HG03565 (cell line): ENCODE measurements around the gene GAL.

Experiments
- ATAC-seq: cut with Tn5 transposase; IDR thresholded peaks from one replicate; pipeline ENCODE4 v1.9.1; 2021; ENCODE audit warnings: mild to moderate bottlenecking, moderate library complexity; ENCODE audit not compliant: unreplicated experiment

The GAL gene

DNA sequence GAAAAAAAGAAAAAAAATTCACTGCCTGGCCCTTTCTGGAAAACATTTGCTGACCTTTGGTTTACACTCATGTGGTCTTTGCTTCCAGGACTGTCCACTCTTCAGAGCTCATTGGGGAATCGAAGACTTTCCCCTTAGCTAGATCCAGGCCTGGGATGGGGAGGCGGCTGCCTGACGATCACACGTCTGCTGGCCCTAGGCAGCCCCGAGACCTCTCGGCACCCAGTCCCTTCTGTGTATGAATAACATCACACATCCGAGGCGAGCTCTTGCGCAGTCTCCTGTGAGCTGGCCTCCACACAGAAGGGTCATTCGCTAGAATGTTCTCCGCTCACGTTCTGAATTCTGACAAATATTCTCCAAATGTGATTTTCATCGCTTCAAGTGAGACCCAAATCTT lies 25.7 kb upstream of the GAL start:
- ATAC-seq: no peak

DNA sequence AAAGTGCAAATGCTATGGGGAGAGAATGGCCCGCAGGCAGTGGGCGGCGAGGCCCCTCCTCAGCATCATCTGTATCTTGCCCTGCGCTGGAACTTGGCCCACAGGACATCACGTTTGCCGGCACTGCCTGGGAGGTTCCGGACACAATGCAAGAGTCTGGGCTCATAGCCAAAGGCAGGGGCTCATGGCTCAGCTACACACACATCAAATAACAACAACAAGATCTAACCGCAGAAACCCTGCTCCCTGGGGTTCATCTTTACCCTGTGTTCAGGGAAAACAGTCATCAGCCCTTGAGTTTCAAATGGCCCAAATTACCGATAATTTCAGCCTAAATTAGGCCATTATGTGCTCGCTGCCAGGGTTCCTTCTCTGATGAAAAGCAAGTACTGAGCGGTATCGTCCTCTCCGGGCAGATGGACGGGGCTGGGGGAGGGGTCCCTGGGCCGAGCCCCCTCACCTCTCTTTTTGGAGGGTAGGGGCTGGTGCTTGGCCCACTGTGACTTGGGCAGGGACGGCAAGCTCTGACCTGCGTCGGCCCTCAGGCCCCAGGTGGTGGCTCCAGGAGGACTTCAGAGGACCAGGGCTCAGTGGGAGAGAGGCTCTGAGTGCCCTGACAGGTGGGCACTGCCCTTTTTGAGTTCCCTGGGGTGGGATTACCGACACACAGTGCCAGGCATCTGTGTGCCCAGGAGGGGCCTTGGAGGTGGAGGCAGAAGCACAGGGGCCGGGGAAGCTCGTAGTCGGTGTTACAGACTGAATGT lies 25.0 kb upstream of the GAL start:
- ATAC-seq: no peak

DNA sequence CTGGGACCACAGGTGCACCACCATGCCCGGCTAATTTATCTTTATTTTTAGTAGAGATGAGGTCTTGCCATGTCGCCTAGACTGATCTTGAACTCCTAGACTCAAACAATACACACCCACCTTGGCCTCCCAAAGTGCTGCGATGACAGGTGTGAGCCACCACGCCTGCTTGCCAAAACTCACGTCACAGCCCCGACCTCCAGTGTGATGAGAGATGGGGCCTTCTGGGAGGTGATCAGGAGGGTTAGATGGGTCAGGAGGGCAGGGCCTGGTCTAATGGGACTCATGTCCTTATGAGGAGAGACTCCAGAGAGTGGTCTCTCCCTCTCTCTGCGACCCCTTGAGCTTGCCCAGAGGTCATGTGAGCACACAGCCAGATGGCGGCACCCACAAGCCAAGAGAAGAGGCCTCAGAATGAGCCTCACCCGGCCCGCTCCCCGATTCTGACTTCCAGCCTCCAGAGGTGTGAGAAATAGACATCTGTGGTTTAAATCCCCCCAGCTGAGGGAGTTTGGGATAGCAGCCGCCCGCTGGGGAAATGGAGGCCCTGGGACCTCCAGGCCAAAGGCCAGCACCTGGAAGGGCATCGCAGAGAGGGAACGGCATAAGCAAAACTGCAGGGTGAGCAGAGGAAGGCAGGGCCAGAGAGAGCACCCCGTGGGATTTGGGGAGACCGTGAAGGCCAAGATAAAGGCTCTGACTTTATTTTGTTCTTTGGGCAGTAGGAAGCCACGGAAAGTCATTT lies 24.1 kb upstream of the GAL start:
- no peak for ATAC-seq

DNA sequence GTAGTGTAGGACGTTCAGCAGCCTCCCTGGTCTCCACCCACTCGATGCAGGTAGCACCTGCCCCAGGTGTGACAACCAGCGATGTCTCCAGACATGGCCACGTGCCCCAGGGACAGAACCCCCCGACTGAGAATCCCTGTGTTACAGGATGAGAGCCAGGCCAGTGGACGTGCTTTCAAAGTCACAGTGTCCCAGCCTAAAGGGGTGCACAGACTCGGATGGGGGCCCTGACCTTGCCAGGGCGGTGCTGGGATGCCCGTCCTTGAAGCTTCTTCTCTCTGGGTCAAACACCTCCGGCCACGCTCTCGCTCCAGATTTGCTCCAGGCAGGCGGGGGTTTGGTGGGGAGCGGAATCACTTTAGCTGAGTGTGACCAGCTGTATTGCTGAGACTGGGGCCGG lies 23.3 kb upstream of the GAL start:
- no peak for ATAC-seq

DNA sequence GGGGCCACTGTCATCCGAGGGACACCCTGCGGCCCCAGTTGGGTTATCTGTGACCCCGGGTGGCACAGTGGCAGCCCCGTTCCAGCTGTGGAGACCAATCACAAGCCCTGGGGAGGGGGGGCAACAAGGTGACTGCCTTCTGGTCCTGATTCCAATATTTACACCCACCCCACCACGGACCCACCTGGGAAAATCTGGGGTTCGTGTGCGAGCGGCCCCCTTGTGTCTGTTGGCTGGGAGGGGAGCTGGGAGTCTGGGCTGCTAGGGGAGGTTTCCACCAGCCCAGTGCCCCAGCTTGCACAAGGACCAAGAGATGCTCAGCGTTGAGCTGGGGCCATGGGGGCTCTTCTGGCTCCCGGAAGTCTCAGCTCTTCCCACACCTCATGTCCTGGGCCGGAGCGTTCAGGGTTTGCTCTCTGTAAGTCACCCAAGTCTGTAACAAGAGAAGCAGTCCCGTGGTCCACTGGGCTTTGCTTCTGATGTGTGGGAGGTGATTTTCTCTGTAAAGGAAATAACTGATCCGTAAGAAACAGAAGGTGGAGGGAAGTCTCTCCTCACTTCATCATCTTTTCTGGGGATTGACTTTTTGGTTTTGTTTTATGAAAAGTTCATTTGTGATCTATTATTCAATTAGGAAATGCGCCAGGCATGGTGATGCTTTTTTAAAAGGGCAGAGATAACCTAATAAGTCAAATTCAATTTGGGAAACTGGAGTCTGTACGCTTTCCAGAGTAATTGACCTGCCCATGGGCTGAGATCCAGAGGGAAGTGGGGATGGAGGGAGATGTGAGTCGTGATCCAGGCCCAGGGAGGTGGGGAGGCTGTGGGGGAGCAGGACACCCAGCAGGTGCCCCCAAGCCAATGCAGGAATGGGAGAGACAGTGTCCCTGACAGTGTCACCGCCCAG lies 22.4 kb upstream of the GAL start:
- ATAC-seq: no peak

DNA sequence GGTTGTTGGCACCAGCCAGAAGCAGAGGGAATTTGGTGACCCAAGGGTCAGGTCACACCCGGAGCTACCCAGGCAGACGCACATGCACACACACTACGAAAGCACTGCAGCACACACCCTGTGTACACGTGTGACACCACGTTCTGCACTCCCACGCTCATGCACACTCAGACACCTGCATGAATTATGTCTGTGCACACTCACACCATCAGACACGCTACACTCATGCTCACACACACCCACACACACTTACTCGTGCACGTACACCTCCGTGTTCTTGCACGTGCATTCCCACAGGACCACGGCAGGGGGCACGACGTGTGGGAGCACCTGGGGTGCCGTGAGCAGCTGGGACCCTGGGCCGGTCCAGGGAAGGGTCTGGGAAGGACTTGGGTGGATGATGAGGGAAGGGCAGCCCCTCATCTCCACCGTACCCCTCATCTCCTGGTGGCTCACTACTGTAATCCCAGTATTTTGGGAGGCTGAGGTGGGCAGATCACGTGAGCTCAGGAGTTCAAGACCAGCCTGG lies 20.8 kb upstream of the GAL start:
- ATAC-seq: no peak

DNA sequence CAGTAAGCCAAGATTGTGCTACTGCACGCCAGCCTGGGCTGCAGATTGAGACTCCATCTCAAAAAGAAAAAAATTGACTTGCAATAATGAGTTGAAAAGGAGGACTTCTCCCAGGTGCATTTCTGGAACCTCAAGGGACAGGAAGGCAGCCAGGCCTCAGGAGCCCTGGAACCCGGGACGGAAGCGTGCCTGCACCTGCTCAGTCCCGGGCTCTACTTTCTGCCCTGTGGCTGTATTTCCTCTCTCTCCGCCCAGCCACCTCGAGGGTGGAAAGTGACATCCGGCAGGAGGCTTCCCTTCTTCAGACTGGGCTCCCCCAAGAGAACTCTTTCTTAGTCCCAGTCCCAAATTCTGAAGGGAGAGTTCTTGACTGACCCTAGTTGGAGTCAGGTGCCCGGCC lies 20.2 kb upstream of the GAL start:
- ATAC-seq: no peak

DNA sequence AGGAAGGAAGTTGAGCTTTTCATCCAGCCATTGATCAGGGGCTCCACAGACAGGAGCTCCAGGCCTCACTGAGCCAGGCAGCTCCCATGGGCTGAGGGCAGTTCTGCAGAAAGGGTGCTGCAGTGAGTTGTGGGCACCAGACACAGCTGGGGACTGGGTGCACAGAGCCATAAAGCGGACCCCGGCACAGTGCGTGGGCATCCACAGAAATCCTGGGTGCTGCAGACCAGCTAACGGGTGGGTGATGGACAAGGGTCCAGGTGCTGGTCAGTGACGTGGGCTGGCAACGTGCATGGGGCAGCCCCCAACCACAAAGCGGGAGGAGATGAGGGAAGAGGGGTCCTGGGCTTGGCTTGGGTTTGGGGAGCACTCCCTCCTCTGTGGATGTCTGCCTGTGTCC lies 19.4 kb upstream of the GAL start:
- no peak for ATAC-seq

DNA sequence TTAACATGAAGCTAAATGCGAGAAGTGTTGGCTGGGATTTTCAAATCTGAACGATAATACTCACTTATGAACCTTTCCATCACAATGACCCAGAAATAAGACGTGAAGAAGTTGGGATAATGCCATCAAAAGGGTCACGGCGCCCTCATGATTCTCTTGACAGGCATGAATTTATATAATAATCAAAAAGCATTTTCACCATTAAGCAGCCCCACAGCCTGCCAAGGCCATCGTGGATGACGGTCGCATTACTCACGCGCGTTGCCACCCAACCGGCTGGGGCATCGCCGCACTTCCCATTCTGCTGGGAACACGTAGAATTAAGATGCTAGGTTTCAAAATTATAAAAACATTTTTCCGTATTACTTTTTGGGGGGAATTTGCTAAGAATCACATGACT lies 18.9 kb upstream of the GAL start:
- ATAC-seq: no peak

DNA sequence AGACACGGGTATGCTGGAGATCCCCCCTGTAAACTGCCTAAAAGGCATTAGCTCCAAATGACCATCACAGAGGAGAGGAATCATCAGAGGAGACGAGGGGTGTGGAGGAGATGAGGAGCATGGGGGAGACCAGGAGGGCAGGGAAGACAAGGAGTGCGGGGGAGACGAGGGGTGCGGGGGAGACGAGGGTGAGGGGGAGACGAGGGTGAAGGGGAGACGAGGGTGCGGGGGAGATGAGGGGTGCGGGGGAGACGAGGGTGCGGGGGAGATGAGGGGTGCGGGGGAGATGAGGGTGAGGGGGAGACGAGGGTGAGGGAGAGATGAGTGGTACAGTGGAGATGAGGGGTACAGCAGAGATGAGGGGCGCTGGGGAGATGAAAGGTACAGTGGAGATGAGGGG lies 17.5 kb upstream of the GAL start:
- ATAC-seq: no peak

DNA sequence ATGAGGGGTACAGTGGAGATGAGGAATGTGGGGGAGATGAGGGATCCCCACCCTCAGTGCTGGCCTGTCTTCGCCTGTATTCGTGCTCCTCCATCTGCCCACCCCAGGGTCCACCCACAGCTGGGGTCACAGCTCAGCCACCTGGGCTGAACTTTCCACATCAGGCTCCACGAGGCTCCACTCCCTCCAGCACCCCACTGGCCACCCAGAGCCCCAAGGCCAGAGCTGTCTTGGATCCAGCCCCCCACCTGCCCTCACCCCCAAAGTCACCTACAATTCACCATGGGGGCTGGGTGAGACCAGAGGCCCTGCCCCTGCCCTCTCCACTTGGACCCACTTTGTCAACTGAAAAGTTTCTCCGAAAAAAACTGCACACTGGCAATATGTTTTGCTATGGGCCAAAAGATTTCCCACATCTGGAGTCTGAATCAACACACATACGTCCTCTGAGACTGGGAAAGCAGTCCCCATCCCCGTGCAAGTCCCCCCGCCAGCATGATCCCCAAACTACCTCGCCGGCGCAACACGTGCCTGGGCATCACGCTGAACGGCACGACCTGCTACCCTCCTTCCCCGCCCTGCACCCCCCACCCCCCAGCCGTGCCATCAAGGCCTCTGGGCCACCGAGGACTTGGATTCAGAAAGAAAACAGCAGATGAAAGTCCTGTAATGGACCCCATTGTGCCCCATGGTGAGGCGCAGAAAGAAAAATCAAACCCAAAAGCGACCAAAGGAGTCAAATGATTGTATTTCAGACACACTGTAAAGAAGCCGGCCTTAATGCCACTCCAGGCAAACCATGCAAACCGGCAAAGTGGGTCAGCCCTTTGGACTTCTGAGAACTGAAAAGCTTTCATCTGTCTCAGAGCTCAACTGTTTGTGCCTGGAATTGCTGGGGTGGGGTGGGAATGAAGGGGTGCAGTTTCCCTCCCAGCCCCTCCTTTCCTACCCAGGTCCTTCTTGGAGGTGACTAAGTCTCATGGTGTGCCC lies 16.5 kb upstream of the GAL start:
- no peak for ATAC-seq

DNA sequence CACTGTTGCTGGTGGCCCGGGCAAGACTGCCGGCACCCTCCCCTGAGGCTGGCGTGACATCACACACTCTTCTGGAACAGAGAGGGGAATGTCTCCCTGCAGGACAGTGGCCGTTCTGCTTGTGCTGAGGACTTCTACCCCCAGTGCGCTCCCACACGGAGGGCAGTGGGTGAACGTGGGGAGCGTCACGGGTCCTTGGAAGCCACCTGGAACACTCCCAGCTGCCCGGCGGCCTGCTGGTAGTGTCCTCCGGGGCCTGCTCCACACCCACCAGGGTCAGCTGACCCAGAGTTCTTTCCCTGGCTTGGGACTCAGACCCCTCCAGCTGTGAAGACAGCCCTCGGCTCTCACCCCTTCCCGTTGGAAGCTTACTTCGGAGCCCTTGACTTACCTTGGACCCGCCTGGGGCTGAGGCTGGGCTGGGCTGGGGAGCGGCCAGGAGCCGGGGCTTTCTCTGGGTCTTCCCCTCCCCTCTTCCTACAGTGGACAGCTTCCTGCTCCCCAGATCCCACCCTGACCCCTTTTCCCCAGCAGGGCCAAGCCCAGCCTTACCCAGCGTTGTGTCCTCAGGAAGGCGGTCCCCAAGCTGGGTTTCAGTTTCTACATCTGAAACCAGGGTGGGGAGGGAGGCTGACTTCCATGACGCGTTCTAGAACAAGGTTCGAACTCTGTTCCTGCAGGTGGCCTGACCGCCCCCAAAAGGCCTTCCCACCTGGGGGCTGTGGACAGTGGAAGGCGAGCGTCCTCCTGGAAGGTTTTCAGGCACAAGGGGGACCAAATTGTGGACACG lies 14.8 kb upstream of the GAL start:
- no peak for ATAC-seq

DNA sequence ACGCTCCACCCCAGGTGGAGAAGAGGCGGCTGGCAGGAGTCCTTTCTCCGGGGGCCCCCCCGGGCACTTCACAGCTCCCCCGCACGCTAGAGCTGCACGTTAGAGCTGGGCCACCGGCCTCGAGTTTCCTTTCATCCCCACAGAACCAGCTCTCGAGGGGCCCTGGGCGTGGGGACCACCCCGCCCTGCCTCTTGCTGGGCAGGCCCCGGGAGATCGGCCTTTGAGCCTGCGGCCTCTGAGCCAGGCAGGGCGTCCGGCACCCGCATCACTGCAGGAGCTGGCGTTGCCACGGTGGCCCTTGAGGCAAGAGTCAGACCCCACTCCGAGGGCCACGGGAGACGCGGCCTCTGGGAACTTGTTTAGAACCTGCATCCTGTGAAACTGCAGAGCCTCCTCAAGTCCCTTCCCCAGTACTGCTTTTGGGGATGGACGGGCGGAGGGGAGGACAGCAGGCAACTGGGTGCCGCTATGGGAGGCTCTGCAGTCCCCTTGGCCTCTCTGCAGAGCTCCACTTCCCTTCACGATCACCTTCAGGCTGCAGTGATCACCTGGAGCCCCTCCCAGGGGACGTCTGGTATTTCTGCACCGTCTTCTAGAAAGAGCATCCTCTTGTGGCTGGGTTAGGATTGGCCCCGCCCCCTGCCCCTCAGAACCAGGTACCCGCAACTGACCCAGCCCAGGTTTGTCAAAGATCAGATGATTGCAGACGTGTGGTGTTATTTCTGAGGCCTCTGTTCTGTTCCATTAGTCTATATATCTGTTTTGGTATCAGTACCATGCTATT lies 13.9 kb upstream of the GAL start:
- ATAC-seq: no peak

DNA sequence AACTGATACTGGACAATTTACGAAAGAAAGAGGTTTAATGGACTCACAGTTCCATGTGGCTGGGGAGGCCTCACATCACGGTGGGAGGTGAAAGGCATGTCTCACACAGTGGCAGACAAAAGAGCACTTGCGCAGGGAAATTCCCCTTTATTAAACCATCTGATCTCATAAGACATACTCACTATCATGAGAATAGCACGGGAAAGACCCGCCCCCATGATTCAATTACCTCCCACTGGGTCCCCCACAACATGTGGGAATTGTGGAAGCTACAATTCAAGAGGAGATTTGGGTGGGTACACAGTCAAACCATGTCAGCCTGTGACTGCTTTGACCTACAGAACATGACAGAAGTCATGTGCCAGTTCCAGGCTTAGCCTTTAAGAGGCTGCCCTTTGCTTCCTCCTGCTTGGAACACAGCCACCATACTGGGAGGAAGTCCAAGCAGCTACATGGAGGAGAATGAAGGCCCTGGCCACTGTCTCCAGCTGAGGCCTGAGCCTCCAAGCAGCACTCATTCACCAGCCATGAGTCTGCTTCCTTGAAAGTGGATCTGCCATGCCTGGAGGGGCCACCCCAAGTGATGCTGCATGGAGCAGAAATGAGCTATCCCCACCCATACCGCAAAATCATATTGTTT lies 10.9 kb upstream of the GAL start:
- ATAC-seq: no peak

DNA sequence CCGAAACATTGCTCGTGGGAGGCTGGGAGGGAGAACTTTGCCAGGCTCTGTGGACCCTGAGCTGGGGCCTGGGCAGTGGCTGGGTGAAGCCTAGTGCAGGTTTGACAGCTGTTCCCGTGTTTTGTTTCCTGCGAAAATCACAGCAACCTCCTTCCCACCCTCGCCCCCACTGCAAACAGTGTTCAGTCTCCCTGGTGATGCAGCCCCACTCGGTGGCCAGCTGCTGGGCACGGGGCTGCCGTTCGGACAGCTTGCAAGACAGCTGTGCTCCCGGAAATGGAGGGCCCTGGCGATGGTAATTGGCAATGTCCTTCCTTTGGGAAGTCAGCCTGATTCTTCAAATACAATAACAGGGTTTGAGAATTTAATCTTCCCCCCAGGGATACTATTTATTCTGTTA lies 10.4 kb upstream of the GAL start:
- ATAC-seq: no peak

DNA sequence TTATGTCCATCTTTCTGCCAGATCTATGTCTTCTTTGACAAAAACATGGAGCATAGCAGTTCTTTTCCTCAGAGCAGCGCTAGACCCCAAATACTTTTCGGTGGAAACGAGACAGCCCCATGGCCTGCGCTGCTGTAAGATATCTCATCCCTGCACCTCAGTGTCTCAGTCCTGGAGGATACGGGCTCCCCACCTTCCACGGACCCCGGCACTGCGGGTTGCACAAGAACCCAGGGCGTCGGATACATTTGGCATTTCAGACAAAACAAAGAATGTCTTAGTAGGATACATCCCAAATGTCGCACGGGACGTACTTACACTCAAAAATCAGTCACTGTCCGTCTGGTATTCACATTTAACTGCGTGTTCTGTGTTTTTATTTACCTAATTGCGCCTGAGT lies 9.9 kb upstream of the GAL start:
- ATAC-seq: no peak

DNA sequence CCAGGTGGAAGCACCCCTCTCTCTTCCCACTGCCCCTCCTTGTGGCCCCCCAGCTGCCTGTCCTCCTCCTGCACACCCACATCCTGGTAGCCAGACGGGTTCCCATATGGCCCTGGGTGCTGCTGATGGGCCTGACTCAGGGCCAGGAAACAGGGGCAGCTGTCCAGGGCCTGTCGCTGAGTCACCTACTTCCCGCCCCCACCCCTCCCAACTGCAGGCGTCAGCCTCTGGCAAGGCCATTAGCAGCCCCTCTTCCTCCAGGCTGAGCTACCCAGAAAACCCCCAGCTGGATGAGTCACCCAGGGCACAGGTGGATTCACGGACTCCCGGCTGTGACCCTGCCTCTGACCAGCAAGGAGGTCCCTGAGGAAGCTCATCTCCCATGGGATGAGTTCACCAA lies 6.9 kb upstream of the GAL start:
- ATAC-seq: no peak

DNA sequence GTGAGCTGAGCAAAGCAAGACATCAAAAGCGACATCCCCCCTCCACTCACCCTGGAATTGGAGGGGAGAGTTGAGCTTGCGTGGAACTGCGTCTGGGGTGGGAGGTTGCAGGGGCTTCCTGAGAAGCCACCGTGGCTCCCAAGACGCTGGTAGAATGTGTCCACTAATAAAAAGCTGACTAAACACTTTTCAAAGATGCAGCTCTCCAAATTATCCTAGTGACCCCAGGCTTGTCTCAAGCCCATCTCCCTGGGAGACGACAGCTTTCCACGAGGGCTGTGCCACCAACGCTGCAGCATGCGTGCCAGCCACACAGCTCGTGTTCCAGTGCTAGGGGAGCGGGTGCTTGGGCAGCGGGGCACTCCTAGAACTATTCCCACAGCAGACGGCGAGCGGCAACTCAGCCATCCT lies 6.3 kb upstream of the GAL start:
- no peak for ATAC-seq
